Suprapubic skin (tissue), 4 donors: ENCODE data around the gene PIGL. TPM values are rescaled to one million over a fixed set of nuclear protein-coding genes. Genes with fewer than 3 reads are reported as not detected.

Experiments used
- DNase-seq, 2 donors: peaks; one replicate each; pipeline ENCODE4 v3.0.0-alpha.2; 2019; ENCODE audit warnings: low spot score in 2 of 2
- H3K27ac ChIP-seq: fragments of 200-600 bp; sonication (generic); one replicate; pipeline ENCODE4 v1.5.1; 2019
- H3K27me3 ChIP-seq: fragments of 200-600 bp; sonication (generic); one replicate; pipeline ENCODE4 v1.5.1; 2019
- H3K36me3 ChIP-seq: fragments of 200-600 bp; sonication (generic); one replicate; pipeline ENCODE4 v1.5.1; 2019
- H3K4me1 ChIP-seq: fragments of 200-600 bp; sonication (generic); one replicate; pipeline ENCODE4 v1.5.1; 2019
- H3K4me3 ChIP-seq: fragments of 200-600 bp; sonication (generic); one replicate; pipeline ENCODE4 v1.5.1; 2019; ENCODE audit warnings: mild to moderate bottlenecking
- H3K9me3 ChIP-seq: fragments of 200-600 bp; sonication (generic); one replicate; pipeline ENCODE4 v1.5.1; 2019
- EP300 ChIP-seq: sonication (generic); formaldehyde crosslinking; IDR thresholded peaks from one replicate; pipeline ENCODE4 v1.6.1; 2017; ENCODE audit warnings: antibody characterized with exemption
- POLR2A ChIP-seq, 2 donors: fragments of 450-650 bp; IDR thresholded peaks; one replicate each; pipeline ENCODE4 v1.6.1; 2017; ENCODE audit warnings: antibody characterized with exemption in 2 of 2, mild to moderate bottlenecking in 2 of 2, moderate library complexity in 2 of 2
- POLR2AphosphoS5 ChIP-seq, 3 donors: sonication (generic); formaldehyde crosslinking; IDR thresholded peaks; one replicate each; pipeline ENCODE4 v1.6.1; 2017; ENCODE audit warnings: antibody characterized with exemption in 3 of 3
- WGBS: methylation state at CpG from one replicate; pipeline ENCODE4 v1.1.5; 2018; 5-methylcytosine and 5-hydroxymethylcytosine counted together
- total RNA-seq, 4 donors: library from RNA; depleted of rRNA; stranded (reverse); fragments of >200 nt; gene quantifications; one replicate each; pipeline ENCODE4 v1.1.0, GENCODE V29; 2016
- TF ChIP-seq, protein P1 (sequence below), 2 donors: fragments of 200-600 bp in 1 of 2; fragments of 450-650 bp in 1 of 2; sonication (generic) in 1 of 2; IDR thresholded peaks; one replicate each; pipeline ENCODE4 v1.5.1; 2016 to 2019; ENCODE audit warnings: antibody characterized with exemption in 2 of 2, mild to moderate bottlenecking in 1 of 2, moderate library complexity in 1 of 2

Gene PIGL
- total RNA-seq, 4 donors from 2014 or later = 59.5 to 287 (median 76.6) TPM

GRCh38 chr17:16251043-16251442 is 34.0 kb downstream of the PIGL start:
- Histone ChIP-seq H3K27ac (no peak overlapping the region), H3K27me3 (no peaks in the 10 kb centered on the region), H3K36me3 (no peaks in the 10 kb centered on the region), H3K4me1 (peaks cover 7% of the 10 kb centered on the region), H3K4me3 (no peak overlapping the region), H3K9me3 (no peaks in the 10 kb centered on the region)
- no peak for DNase-seq
- TF ChIP-seq EP300 = no peak
- TF ChIP-seq, protein P1, sequence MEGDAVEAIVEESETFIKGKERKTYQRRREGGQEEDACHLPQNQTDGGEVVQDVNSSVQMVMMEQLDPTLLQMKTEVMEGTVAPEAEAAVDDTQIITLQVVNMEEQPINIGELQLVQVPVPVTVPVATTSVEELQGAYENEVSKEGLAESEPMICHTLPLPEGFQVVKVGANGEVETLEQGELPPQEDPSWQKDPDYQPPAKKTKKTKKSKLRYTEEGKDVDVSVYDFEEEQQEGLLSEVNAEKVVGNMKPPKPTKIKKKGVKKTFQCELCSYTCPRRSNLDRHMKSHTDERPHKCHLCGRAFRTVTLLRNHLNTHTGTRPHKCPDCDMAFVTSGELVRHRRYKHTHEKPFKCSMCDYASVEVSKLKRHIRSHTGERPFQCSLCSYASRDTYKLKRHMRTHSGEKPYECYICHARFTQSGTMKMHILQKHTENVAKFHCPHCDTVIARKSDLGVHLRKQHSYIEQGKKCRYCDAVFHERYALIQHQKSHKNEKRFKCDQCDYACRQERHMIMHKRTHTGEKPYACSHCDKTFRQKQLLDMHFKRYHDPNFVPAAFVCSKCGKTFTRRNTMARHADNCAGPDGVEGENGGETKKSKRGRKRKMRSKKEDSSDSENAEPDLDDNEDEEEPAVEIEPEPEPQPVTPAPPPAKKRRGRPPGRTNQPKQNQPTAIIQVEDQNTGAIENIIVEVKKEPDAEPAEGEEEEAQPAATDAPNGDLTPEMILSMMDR (IDR thresholded peaks at IDR 0.05) = no peak
- no peak for TF ChIP-seq POLR2A (IDR thresholded peaks at IDR 0.05)
- no peak for TF ChIP-seq POLR2AphosphoS5 (IDR thresholded peaks at IDR 0.05)
- 94% methylated on average over 6 of the region's 6 CpGs for WGBS

DNA sequence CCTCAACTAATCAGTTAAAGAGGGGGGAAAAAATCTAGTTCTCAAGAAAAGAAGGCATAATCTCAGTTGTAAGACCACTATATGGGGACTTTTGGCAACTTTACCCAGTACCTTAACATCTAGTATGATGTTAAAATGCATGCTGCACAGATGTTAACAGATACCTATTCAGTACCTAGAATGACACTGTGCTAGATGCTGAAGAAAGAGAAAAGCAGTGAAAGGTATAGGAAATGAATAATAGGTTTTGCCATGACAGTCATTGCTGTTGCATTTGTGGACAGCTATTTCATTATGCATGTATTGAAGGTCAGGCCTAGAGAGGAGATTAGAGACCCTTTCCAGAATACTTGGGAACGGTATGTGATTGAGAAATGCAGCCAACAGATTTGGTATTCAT is 34.5 kb downstream of the PIGL start:
- Histone ChIP-seq H3K4me1 (peaks cover 10% of the 10 kb centered on the region), H3K27me3 (no peaks in the 10 kb centered on the region), H3K27ac (no peak overlapping the region), H3K4me3 (no peak overlapping the region), H3K36me3 (no peaks in the 10 kb centered on the region), H3K9me3 (no peaks in the 10 kb centered on the region)
- DNase-seq = no peak
- TF ChIP-seq EP300 (no peak), POLR2AphosphoS5 (IDR thresholded peaks at IDR 0.05) (no peak), POLR2A (IDR thresholded peaks at IDR 0.05) (no peak)
- TF ChIP-seq, protein P1 (IDR thresholded peaks at IDR 0.05) = no peak
- 93% methylated on average over 1 of the region's 1 CpG for WGBS

- Histone ChIP-seq H3K9me3 (no peaks in the 10 kb centered on the region), H3K4me1 (peaks cover 10% of the 10 kb centered on the region), H3K27me3 (no peaks in the 10 kb centered on the region), H3K36me3 (no peaks in the 10 kb centered on the region), H3K4me3 (no peak overlapping the region), H3K27ac (no peak overlapping the region)
- WGBS = 88% methylated on average over 9 of the region's 9 CpGs
- DNase-seq = no peak
- TF ChIP-seq EP300 (no peak), POLR2A (IDR thresholded peaks at IDR 0.05) (no peak), POLR2AphosphoS5 (IDR thresholded peaks at IDR 0.05) (no peak)
- TF ChIP-seq, protein P1 (IDR thresholded peaks at IDR 0.05) = no peak
Measured at GRCh38 chr17:16254773-16255400, 37.9 kb downstream of the PIGL start.

DNA sequence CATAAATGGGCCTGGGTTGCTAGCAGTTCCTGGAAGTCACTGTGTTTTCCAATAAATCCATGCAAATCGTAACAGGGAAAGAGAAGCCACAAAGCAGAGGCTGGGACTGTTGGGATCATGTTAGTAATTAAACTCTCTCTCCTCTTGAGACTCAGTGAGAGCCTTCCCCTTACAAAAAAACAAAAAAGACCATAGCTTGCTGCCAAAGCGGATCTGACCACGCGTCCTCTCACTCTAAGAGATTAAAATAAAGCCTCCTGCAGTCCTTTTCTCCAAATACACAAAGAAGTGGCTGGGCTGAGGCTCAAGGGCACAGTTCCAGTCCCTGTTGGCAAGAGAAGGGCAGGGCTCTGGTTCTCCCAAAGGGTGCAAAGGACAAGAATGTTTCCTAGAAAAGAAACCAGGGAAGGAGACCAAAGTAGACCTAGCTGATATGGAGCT is 38.5 kb downstream of the PIGL start:
- 26% methylated on average over 4 of the region's 4 CpGs for WGBS
- H3K4me3 ChIP-seq = no peak overlapping the region
- TF ChIP-seq, protein P1 (IDR thresholded peaks at IDR 0.05) = no peak
- no peak for TF ChIP-seq POLR2AphosphoS5 (IDR thresholded peaks at IDR 0.05)
- TF ChIP-seq POLR2A (IDR thresholded peaks at IDR 0.05) = no peak
- no peak for TF ChIP-seq EP300
- no peaks in the 10 kb centered on the region for H3K27me3 ChIP-seq
- peaks cover 10% of the 10 kb centered on the region for H3K4me1 ChIP-seq
- no peaks in the 10 kb centered on the region for H3K9me3 ChIP-seq
- H3K36me3 ChIP-seq = no peaks in the 10 kb centered on the region
- no peak overlapping the region for H3K27ac ChIP-seq
- DNase-seq = no peak

DNA sequence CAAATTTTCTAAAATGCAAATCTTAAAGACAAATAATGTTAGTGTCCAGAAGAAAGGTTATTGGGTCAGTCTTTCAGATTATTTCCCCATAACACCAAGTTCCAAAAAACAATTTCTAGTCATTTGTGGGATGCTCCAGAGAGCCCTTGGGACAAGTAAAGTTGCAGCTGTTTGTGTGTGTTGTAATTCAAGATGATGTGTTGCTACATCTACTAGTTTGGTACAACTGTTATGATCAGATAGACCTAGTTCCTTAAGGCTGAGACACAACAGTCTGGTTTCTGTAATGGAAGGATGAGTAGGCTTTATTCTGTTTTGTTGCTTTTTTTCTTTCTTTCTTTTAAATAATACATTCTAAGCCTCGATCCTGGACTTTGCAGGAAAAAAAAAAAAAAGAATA is 41.9 kb downstream of the PIGL start:
- Histone ChIP-seq H3K4me3 (no peak overlapping the region), H3K36me3 (no peaks in the 10 kb centered on the region), H3K9me3 (no peaks in the 10 kb centered on the region), H3K27ac (no peak overlapping the region), H3K4me1 (peaks cover 10% of the 10 kb centered on the region), H3K27me3 (no peaks in the 10 kb centered on the region)
- 89% methylated on average over 1 of the region's 1 CpG for WGBS
- DNase-seq = no peak
- TF ChIP-seq POLR2AphosphoS5 (IDR thresholded peaks at IDR 0.05) (no peak), EP300 (no peak), POLR2A (IDR thresholded peaks at IDR 0.05) (no peak)
- TF ChIP-seq, protein P1 (IDR thresholded peaks at IDR 0.05) = no peak
